HG02884 (cell line): Measurements from ENCODE around the gene SMIM30.

Experiments used
- ATAC-seq: cut with Tn5 transposase; IDR thresholded peaks from one replicate; pipeline ENCODE4 v1.9.1; 2021; ENCODE audit warnings: mild to moderate bottlenecking, moderate library complexity; ENCODE audit not compliant: unreplicated experiment

Gene SMIM30

DNA sequence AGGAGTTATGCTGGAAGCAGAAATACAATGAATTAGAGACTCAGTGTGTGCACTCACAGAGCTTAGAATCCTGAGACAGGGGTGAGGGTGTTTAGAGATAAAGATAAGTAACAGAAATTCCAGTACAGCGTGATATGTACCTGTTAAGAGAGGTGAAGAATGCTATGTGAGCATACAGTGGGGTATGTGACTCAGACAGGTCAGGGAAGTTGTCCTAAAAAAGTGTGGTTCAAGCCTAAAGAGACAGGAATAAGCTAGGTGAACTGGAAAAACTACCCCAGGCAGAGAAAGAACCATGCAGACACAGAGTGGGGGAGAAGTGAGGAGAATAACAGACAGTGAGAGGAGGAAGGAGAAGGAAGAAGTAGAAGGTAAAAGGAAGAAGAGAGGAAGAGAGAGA is 8.6 kb downstream of the SMIM30 start:
- ATAC-seq, result no peak

DNA sequence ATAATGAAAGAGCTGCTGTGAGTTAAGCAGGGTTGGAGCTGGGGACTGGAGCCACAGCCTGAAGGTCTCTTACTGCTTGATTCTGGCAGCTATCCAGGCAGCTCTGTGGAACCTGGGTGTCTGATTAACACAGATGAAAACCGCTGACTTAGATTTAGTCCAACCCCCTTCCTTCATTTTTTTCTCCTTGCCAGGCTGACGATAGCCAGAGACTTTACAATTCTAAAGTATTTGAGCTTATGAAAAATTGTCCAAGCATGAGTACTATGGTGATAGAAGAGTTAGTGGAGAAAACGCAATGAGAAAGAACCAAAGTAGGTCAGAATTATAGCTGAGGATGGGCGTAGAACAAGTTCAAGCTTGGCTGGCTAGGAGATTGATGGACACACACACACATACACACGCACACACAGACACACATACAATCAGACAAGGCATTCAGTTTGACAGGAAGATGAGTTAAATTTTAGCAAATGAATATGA is 18.2 kb downstream of the SMIM30 start:
- ATAC-seq, result no peak

DNA sequence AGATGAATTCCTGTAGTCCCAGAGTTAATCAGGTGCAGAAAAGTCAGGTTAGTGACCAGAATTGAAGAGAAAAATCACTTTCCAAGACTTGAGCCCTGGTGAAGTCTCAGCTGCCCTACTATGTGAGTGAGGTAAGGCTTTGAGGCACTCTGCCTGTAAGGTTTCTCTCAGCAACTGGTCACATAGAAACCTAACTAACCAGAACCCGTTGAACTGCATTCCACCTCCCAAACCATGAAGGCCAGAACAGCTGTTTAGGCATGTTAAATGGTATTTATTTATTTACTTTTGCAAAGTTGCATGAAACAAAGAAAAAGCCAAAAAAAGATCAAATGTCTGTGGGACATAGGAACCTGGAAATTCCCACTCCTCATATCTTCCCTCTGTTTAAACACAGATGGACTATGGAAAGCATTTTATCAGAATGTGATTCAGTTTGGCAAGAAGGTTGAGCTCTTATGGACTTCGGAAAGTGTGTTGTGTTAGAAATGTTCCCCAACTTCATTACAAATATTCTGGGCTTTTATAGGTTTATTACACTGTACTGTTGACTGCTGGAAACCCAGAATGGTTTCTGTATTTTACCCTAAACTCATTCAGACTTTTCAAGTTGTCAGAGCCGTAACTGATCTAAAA is 19.0 kb downstream of the SMIM30 start:
- no peak for ATAC-seq

DNA sequence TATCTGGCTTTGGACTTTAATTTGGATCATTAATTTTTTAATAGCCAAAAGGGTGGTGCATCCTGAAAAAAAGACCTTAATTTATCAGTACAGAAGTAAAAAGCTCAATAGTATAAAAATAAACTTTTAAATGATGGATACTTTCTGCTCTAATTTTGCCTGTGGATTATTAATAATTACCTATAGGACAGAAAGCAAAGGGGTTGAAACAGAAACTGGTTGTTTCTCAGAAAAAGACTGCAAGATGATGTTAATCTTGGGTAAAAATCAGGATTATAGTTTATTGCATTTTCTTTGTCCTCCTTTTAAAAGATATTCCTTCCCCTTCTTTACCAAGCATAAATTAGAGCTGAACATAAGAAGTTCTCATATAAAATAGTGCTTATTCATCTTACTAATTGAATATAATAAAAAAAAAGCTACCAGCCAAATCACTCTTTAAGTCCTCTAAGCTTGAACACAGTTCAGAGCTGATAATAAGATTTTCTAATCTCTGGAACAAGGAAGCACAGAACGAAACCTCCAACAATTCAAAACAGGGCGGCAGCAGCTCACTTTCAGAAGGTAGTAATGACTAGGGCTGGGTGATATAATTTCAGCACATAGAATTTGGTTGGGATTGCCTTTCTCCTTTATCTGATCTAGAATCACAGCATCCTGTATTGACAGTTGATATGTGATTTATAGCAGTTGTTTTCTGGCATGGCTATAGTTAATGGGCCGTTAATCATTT is 23.7 kb downstream of the SMIM30 start:
- ATAC-seq, result no peak

DNA sequence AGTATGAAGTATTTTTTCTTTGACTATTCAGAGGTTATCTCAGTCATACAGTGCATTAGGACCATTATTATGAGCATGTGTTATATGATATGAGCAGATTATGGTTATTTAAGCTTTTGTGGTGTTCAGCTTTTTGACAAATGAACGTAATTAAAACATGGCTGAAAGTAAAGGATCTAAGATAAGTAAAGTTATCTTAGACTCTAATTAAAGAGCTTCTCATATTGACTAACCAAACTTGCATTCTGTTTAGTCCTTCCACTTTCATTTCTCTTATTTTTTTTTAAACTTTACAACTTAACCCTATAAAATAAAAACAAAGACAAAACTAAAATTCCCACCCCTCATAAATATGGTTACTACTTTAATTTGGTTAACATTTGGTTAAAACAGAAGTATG is 24.8 kb downstream of the SMIM30 start:
- no peak for ATAC-seq

DNA sequence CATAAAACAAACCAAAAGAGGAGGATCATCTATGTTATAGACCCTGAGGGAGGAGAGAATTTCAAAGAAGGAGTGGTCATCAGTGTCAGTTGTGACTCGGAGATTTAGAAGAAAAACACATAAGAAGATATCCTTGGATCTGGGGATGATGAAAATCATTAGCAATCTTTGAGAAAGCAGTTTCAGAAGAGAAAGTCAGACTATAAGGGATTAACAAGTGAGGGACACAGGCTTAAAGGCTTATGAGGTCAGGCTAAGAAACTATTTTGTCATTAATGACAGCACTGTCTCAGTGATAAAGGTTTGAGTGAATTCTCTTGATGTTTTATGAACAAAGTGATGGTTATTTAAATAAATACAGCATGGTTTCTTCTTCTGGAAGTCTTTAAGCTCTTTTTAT is 25.6 kb downstream of the SMIM30 start:
- ATAC-seq, result no peak

DNA sequence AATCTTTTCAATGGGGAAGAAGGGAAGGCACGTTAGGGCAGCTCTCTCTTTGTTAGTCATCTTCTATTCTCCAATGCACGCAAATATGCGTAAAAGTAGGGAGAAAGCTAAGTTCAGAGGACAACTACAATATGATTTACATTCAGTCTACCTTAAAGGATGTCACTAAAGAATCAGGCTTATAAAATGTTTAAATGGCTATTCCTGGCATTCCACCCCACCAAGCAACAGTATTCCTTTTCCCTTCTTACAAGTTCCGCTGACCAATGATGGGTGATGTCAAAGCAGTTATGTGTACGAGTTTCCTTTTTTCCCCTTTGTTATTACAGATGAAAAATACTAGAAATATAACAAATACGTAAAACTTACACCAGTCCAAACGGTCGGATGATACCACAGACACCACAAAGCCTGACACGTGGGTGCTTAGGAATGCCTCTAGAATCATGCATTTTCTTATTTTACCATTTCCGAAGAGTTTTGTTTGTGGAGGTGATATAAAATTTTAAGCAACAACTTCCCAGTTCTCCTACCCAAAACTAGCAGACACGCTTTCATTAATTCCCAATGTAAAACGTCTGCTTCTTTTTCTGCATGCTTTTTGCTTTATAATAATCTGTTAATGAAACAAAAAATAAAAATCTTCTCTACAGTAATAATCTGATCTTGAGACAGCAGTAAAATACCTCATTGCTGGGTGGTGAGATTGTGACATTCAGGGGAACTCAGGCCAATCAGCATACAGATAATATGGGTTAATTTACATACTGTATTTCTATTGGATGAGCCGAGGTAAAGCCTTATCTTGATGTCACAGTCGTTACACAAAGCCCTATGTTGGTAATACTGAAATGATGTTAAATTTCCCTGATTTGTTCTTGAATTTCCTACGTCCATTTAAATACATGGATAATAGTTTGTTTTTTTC is 31.0 kb downstream of the SMIM30 start:
- no peak for ATAC-seq

DNA sequence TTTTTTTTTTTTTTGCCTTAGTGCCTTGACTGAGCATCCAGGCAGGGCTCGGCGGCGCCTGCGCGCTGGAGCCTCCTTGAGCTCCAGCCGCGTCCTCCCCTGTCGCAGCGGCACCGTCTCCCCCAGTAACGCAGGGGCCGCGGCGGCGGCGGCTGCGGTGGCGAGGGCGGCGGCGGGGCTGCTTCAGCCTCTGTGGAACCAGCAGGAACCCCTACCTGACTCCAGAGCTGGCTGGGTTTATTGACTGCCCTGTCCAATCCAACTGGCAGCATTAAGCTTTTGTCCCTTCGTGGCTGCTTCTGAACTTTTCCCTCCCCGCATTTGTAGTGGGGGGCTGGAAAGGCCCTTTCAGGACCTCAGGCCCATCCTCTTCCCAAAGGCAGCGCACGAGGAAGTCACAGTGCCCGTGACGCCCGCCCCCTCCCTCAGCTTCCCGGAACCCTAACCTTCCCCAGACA is 31.9 kb downstream of the SMIM30 start, which contains the start of gene GPR85:
Gene GPR85, minus strand, starts transcription at position 397 of the 458 bp plus-strand sequence. CDS start 2,106 bp downstream, outside the sequence.
- ATAC-seq, result peak; percentile 64

DNA sequence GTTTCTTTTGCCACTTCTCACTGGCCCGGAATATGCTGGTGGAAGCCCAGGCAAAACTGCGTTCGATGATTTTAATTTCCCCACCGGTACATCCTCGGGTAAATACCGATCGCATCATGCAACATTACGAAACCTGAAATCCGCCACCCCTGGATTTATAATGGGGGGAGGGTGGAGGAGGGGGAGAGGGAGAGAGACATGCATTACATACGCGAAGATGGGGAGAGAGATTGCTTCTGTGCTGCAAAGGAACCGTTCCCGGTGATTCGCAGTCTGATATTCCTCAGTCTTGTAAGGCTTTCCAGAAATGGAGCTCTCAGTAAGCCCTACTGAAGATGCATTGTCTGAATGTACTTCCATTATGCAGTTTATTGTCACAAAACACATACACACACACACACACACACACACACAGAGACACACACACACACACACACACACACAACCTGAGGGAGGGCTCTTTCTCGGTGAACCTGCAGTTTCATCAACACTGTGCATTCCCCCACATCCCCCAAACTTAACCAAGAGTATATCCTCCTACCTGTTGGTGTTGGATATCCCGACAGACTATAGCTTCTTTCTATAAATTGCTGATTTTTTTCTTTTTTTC is 32.5 kb downstream of the SMIM30 start:
- ATAC-seq, result peak; percentile 5

DNA sequence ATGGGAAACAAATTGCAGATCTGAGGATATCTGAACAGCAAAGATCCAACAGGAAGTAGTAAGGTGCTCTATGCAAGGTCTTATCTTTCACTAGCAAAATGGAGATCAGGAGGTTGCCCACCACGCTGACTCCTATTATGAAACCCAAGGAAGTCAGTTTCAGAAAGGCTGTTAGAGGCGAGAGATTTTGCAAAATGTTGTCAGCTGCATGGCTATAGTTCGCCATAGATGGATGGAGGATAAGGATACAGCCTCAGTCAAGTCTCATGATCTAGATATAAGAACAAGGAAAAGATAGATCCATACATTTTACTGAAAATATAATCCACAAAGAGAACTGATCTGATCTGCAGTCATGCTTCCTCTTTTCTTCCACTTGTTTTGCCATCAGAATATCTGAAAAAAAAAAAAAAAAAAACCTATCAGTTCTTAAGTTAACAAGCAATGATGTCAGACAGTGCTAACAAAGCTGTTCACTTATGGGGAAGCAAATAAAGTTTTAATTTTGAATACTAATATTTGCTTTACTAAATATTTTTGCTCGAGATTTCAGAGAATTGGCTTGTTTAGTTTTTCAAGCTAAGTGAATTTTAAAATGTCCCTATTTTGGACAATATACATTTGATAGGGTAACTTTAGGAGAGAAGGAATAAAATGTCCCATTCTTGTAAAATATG is 33.7 kb downstream of the SMIM30 start:
- no peak for ATAC-seq

DNA sequence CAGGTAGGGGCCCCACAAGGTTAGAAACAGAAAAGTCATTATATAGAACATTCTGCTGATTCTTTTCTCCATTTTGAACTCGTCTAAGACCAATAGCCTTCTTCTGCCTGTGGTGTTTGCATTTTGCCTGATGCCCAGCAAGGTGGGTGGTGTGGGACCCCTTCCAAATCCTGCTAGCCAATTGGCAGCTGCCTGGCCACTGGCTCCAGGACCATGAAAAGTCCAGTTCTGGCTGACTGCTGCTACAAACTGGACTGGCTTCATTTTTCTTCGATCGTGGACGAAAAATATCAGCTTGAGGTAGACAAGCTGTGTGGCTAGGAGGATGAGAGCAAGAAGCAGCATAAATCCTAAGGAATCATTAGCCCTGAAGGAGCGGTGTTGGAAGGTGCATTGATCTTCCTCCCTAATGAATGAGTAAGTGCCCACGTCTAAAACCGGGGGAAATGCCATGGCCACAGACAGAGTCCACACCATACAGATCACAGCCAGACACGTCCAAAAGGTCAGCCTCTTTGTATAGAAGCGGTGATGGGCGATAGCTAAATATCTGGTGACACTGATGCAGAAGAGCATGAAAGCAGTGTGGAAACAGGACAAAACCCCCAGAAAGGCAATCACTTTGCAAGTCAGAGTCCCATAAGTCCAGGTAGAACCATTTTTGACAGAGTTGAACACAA is 34.4 kb downstream of the SMIM30 start:
- ATAC-seq, result no peak

DNA sequence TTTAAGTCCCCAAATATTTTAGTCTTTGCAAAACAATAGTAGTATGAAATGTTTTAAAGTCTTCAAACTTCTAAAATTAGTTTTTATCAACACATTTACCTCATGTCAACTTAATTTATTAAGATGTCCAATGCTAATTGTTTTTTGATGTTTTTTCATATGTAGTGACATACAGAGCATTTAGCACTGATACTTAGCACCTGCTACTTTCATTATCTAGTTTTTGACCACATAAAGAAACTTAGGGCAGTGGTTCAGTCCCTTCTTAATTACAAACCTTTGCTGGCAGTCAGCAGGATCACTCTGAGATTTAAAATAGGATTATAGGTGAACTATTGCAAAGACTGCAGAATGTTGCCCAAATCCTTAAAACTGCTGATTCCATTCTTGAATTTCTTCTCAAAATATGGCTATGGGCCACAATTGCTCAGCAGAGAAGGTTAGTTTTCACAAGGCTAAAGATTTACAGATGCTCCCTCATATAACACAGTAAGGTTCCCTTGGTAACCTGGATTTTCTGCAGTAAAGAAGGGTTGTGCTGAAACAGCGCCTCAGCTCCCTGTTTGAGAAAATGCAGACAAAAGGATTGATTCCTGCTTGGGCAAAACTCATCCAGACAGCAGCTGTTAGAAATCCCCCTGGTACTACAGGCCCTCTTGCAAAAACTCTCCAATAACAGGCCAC is 35.1 kb downstream of the SMIM30 start:
- no peak for ATAC-seq

DNA sequence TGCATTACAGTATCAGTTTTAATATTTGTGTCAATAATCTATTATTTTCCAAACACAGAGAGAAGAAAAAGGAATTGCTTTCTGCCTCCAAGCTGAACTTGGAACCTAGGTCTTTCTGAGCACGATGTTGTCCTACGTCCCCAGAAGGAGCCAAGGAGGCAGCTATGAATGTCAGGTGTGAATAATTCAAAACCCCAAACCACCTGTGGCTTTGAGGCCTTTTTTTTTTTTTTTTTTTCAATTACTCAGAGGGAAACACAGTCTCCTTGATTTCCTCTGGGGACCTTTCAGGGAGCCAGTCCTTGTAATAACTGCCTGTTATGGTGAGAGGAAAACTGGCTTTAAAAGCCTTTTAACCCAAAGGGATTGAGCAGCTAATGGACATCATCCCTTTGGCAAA is 40.0 kb downstream of the SMIM30 start:
- no peak for ATAC-seq

DNA sequence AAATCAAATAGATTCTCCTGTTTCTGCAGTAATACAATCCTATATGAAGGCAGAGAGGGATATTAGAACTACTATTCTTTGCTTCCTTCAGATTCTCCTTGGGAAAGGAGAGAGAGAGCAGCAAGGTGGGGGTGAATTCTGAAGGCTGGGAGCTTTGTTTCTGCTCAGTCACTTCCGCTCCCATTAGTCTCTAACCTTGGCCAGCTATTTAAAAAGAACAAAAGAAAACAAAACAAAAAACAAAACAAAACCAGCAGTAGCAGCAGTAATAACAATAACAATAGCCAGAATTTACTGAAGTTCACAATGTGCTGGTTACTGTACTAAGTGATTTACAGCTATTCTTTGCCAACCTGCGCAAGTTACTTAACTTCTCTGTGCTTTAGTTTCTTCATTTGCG is 41.7 kb downstream of the SMIM30 start:
- no peak for ATAC-seq

DNA sequence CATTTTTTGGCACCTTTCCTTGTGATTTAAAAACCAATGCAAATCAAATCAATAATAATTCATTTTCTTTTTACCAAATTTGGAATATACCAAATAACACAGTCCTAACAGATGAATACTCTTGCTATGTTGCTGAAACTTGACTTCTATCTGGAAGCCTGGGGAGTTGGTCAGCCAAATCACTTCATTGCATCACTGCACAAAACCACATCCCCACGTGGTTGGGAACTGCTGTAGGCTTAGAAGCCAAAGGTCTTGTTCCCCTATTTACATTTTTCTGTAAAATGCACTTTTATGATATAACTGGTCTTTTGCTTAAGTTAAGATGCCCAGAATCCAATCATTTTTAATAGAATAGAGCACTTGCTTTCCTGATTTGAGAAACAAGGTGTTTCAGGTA is 46.9 kb downstream of the SMIM30 start:
- peak; percentile 68 for ATAC-seq
